Kidney epithelial cell (primary cell): ENCODE data around the gene ENTPD1. TPM values are rescaled to one million over a fixed set of nuclear protein-coding genes. Genes with fewer than 3 reads are reported as not detected.
"Not testable (repeated sequence)": the region's sequence is repeated elsewhere in the genome, so short reads cannot be mapped to it uniquely, and the experiment has no call there.

Experiments
- DNase-seq: peaks from one replicate; pipeline ENCODE4 v3.0.0-alpha.2; 2010; ENCODE audit warnings: low read depth
- H3K27me3 ChIP-seq: 2 replicates; pipeline ENCODE4 v1.6.0; 2011; ENCODE audit warnings: low read length; ENCODE audit not compliant: control insufficient read depth, insufficient read depth
- H3K36me3 ChIP-seq: 2 replicates; pipeline ENCODE4 v1.5.1; 2011; ENCODE audit warnings: low read length; ENCODE audit not compliant: control insufficient read depth, insufficient read depth
- H3K4me3 ChIP-seq: 2 replicates; pipeline ENCODE4 v1.5.1; 2011; ENCODE audit warnings: low read depth, mild to moderate bottlenecking, control low read depth, low read length
- total RNA-seq: library from RNA; depleted of rRNA; stranded (reverse); fragments of >200 nt; gene quantifications from 2 replicates; pipeline ENCODE4 v1.2.3, GENCODE V29; 2015
- TF ChIP-seq, protein P1 (sequence below): IDR thresholded peaks from 2 replicates; pipeline ENCODE4 v1.5.1; 2011; ENCODE audit warnings: mild to moderate bottlenecking, moderate library complexity, low read length, control low read depth, inconsistent platforms; ENCODE audit not compliant: insufficient read depth, poor library complexity, severe bottlenecking

Gene ENTPD1
- total RNA-seq, 1 donor from 2014 or later, result 0.17 TPM

- Histone ChIP-seq H3K36me3 (no peaks in the 10 kb centered on the region), H3K4me3 (no peak overlapping the region), H3K27me3 (no peaks in the 10 kb centered on the region)
- TF ChIP-seq, protein P1, sequence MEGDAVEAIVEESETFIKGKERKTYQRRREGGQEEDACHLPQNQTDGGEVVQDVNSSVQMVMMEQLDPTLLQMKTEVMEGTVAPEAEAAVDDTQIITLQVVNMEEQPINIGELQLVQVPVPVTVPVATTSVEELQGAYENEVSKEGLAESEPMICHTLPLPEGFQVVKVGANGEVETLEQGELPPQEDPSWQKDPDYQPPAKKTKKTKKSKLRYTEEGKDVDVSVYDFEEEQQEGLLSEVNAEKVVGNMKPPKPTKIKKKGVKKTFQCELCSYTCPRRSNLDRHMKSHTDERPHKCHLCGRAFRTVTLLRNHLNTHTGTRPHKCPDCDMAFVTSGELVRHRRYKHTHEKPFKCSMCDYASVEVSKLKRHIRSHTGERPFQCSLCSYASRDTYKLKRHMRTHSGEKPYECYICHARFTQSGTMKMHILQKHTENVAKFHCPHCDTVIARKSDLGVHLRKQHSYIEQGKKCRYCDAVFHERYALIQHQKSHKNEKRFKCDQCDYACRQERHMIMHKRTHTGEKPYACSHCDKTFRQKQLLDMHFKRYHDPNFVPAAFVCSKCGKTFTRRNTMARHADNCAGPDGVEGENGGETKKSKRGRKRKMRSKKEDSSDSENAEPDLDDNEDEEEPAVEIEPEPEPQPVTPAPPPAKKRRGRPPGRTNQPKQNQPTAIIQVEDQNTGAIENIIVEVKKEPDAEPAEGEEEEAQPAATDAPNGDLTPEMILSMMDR, result no peak
- no peak for DNase-seq
Measured at GRCh38 chr10:95881316-95881715, 125.4 kb downstream of the ENTPD1 start.

- TF ChIP-seq, protein P1, result no peak
- Histone ChIP-seq H3K36me3 (no peaks in the 10 kb centered on the region), H3K4me3 (no peak overlapping the region), H3K27me3 (no peaks in the 10 kb centered on the region)
- DNase-seq, result no peak
Measured at GRCh38 chr10:95889830-95890229, 133.9 kb downstream of the ENTPD1 start.

- no peaks in the 10 kb centered on the region for H3K36me3 ChIP-seq
- H3K27me3 ChIP-seq, result no peaks in the 10 kb centered on the region
- TF ChIP-seq, protein P1, result no peak
- no peak overlapping the region for H3K4me3 ChIP-seq
- DNase-seq, result no peak
Measured at GRCh38 chr10:95896071-95896850, 140.3 kb downstream of the ENTPD1 start.

DNA sequence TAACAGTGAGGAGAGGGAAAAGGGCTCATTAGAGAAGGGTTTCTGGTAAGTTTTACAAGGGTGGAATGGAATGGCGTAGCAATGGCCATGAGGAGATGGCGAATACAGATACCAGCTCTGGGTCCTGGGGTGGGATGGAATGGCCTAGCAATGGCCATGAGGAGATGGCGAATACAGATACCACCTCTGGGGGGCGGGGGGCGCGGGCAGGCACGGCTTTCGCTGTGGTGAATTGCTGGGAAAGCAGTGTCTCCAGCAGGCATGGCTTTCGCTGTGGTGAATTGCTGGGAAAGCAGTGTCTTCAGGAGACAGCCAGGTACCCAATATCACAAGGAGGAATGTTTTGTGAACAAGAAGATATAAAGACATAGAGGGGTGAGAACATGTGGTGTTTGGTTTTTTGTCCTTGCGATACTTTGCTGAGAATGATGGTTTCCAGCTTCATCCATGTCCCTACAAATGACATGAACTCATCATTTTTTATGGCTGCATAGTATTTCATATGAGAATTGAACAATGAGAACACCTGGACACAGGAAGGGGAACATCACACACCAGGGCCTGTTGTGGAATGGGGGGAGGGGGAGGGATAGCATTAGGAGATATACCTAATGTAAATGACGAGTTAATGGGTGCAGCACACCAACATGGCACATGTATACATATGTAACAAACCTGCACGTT lies 150.1 kb downstream of the ENTPD1 start:
- not testable (repeated sequence) for H3K4me3 ChIP-seq, H3K36me3 ChIP-seq, H3K27me3 ChIP-seq, DNase-seq

DNA sequence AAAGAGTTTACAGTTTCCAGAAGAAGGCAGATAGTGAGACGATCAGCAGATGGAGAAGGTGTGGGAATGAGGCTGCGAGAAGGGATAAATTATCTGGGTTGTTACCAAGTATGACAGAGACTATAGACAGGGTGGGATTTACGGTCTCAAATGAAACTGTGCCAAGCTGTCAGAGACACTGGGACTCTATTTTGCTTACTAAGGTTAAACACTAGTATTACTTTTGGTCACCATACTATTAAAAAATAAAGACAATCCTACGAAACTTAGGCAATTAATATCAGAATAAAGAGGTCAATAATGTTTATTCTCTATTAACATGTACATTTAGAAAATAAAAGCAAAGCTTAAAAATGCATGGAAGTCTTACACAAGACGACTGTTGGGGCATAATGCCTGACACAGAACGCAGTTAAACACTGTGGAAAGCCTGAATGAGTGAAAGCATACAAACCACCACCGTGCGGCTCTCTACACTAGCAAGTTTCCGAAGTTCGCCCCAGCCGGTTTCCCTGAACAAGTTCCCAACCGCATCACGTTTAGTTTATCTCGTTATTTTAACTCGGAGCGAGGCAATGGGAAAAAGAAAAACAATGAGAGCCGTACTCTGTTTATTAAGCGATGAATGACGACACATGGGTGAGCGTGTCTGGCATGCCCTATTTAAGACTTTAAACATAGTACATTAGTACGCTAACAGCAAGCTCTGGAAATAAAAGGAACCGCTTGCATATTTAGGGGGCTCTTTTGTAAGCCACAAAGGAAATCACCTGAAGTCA lies 150.9 kb downstream of the ENTPD1 start:
- TF ChIP-seq, protein P1, result peak; percentile 26
- no peaks in the 10 kb centered on the region for H3K36me3 ChIP-seq
- peak overlapping the region; percentile 68 for H3K4me3 ChIP-seq
- no peak for DNase-seq
- no peaks in the 10 kb centered on the region for H3K27me3 ChIP-seq
